Measurements from ENCODE around the gene KCNMB2.

Gene KCNMB2

GRCh38 chr3:178875157-178875556 lies 338.9 kb downstream of the KCNMB2 start:
- no peak for DNase-seq (ENCODE audit: low read depth)

GRCh38 chr3:178875836-178876235 lies 339.6 kb downstream of the KCNMB2 start:
- DNase-seq (ENCODE audit: low read depth) = no peak

- no peak for DNase-seq (ENCODE audit: low read depth)
Observed at GRCh38 chr3:178880274-178880673, 344.0 kb downstream of the KCNMB2 start.

Data from activated T-cell treated with anti-CD3 and anti-CD28 coated beads for 48 hours (primary cell).